TTC549 (cell line): ENCODE measurements around the gene LDLRAD4.

Source experiments
- FAIRE-seq: peaks from 2 replicates; lab custom pipeline; 2012; peaks lifted over from hg19 to GRCh38; lab: Jason Lieb, UNC

The LDLRAD4 gene

DNA sequence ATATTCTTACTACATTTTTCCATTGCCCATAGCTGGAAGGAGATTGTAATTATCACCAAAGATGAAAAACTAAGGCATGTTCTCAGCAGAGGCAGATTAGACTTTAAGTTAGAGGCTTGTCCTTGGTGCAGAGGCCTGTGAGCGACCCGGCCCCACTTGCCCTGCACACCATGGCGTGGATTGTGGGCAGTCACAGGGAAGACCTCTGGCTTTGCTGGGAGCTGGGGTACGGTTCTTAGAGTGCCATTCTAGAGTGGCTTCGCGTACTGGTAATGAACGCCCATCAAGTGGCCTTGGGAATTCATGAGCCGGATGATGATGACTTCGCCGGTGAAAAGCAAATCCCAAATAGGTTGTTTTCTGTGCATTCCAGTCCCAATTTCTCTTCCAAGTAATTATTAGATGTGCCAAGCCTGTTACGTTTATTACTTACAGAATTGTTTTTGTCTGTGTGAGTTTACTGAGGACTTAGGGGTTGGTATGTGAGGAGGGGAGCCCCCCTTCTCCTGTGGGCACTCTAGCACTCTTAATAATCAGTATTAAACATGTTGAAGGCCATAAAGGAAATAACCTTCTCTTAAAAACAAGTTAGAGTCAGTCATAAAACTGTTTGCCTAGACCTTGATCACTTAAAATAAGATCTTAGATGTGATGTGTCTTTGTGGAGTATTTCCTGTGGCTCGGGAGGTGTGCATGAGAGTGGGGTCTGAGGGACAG, 90.6 kb downstream of the LDLRAD4 start:
- FAIRE-seq: no peak

DNA sequence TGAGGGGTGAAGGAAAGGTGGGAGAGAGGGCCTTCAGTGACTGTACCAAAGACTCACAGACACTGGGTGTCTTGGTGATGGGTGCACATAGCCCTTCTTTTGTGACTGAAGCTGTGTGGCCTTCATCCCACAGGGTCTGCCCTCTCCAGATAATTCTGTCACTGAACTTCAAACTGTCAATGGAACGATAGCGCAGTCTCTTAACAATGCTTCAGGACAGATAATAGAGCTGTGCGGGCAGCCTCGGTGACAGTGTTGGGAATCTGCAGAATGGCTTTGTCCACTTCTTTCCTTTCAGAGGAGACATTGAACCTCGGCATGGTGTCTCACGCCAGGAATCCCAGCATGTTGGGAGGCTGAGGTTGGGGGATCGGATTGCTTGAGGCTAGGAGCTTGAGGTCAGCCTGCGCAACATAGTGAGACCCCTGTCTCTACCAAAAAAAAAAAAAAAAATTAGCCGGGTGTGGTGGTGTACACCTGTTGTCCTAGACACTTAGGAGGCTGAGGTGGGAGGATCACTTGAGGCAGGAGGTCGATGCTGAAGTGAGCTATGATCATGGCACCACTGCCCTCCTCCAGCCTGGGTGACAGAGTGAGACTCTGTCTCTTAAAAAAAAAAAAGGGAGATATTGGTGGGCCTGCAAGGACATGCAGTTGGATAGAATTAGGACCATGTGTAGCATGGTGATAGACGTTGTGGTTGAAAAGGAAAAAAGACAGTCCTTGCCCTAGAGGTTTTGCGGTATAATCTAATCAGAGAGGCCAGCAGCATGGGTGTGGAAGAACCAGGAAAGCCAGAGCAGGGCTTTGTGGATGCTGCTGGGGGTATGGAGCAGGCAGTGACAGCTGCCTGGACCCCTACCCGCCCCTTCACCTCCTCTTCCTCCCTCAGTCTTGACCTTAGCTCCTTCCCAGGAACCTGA, 91.4 kb downstream of the LDLRAD4 start:
- no peak for FAIRE-seq

DNA sequence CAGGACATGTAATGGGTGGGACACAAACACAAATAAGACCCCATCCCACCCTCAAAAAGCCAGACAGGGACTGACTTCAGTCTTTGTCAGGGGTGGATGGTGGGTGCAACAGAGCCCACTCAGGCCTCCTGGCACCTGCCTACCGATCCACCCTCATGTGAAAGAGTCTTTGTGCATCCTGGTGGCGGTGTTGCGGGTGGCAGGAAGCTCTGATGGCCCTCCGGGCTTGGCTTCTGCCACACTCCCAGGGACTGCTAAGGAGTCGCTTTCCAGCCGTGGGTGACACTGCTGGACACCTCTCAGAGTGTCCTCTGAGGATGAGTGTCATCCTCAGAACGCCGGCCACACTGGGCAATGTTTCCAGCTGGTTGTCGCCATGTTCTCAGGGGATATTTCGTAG, 92.6 kb downstream of the LDLRAD4 start:
- no peak for FAIRE-seq

DNA sequence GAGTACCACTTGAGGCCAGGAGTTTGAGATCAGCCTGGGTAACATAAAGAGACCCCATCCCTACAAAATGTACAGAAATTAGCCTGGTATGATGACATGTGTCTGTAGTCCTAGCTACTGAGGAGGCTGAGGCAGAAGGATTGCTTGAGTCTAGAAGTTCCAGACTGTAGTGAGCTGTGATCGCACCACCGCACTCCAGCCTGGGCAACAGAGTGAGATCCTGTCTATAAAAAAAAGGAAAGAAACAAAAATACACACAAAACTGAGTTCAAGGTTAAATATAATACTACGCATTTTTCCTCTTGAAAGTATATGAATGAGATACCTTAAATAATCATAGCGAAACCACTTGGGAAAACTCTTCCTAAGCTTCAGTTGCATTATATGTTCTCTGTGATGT, 94.0 kb downstream of the LDLRAD4 start:
- FAIRE-seq: no peak

DNA sequence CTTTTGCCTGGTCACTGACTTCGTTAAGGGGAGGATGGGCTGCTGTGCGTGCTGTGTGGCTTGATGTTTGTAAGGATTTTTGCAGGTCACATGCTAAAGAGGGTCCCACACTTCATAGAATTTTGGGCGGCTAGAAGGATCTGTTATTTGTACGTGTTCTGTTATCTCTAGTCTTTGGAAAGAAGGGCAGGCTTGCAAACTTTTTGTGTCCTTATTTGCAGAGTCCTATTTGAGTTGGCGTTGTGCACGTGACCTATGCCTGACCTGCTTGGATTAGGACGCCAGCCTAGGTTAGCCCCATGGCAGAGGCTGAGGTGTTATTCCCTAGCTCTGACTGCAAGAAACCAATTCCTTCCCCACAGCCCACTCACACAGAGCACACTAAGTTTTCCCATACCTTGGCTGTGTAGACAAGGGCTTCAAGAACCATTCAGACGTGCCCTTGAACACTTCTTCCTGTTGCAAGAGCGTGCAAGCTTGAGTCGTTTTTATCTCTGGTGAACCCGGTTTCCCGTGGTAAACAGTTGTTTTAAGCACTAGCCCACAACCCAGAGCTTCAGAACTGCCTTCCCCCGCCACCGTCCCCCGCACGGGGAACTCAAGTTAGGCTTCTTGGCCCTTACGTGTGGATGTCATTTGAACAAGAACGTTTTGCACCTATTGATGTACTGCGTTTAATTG, 94.6 kb downstream of the LDLRAD4 start:
- no peak for FAIRE-seq

DNA sequence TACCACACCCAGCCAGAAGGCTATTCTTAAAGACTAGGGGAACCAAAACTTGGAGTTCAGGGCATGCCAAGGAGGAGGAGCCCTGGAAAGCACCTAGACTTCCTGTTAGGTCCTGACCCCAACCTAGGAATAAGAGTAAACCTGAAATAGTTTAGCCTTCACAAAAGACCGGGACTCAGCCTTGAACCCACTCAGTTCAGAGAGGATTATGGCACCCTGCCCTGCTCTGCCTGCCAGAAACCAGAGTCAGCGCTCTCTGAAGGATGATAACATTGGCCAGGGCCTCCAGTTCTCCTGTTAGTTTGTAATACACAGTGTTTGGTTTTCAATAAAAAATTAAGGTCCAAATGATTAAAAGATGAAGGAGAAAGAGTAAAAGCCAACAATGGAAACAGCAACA, 96.4 kb downstream of the LDLRAD4 start:
- FAIRE-seq: no peak

DNA sequence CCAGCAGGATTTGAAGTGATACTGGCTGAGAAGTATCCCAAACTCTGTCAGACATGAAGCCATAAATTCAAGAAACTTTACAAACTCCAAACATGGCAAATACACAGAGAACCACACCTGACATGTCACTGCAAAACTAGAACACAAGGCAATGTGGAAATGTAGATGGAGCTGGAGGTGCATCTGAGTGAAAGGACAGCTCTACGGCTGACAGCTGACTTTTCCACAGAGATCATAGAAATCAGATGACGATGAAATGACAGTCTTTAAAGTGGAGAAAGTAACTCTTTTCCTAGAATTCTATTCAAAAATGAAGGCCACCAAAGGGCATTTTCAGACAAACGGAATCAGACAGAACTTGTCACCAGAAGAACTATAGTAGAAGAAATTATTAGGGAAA, 97.5 kb downstream of the LDLRAD4 start:
- FAIRE-seq: no peak

DNA sequence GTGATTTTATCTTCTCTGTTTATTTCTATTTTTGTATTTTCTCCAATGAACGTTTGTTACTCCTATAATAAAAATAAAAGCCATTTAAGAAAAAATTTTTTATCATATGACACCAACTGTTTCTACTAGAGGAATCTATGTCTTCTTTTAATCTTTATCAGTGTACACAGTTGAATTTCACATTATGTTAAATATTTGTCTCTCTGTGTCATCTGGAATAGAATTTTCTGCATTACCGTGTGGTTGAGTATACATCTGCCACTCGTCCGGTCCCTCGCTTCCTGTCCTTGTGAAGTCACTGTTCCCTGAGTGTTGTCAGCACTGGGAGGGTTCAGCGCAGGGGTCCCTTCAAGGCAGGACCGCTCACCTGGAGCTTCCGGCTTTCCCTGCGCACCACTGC, 99.2 kb downstream of the LDLRAD4 start:
- FAIRE-seq: no peak

DNA sequence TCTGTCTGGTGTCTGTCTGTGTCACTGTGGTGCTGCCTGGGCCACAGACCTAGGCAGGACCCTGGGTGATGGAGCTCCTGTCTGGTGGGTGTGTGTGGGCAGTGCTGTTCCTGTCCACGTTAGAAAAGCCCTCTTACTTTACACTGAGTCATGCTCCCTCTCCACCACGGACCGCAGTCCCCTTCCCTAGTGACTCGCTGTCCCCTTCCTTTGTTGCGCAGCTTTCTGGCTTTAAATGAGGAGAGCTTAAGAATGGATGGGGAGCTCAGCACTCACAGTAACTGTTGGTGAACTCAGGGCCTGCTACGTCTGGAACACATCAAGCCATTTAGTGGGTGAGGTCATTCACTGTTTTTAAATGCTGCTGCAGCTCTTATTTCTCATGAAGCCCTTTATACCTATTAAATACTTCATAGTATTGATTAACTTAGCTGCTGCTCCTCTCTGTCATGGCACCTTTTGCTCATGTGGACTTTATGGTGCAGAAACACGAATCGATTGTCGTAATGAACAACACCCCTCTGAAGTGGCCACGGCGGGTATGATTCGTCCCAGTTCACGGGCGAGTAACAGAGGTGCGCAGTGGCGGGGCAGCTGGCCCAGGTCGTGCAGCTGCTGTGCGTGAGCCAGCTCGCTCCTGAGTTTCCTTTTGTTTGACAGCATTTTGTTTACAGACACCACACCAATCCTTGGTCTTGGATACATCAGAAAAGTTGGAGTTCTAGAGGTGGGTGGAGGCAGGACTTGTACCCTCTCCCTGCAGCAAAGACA, 100.4 kb downstream of the LDLRAD4 start:
- FAIRE-seq: no peak

DNA sequence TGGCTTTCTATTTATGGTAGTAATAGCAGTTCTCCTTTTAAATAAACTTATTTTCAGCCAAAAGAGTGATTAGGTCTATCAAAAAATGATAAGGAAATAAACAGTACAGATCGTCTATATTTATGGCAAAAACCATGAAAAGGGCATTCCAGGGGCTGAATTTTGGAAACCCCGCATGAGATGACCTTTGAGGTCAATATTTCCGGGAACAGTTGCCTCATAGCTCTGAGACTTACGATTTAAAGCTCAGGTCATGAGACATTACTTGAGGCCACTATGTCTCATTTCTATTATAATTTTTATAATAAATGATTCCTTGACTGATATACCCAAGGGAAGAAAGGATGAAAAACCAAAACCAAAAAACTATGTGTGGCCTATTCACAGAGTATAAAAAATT, 101.1 kb downstream of the LDLRAD4 start:
- no peak for FAIRE-seq

DNA sequence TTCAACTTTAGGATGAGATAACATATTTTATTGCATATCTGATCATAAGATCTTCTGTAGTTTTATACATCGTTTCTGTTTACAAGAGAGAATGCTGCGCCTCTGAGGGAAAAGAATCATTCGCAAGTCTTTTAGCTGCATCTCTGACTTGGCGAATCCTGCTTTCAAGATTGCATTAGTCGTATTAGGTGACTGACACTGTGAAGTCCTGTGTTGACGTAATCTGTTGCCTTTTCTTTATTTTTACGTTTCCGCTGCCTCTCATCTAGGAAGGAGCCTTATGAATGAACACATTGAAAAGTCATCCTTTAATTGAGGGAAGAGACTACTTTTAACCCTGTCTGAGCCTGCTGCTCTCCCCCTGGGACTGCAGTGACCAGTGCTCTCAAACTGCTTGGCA, 101.5 kb downstream of the LDLRAD4 start:
- FAIRE-seq: no peak

DNA sequence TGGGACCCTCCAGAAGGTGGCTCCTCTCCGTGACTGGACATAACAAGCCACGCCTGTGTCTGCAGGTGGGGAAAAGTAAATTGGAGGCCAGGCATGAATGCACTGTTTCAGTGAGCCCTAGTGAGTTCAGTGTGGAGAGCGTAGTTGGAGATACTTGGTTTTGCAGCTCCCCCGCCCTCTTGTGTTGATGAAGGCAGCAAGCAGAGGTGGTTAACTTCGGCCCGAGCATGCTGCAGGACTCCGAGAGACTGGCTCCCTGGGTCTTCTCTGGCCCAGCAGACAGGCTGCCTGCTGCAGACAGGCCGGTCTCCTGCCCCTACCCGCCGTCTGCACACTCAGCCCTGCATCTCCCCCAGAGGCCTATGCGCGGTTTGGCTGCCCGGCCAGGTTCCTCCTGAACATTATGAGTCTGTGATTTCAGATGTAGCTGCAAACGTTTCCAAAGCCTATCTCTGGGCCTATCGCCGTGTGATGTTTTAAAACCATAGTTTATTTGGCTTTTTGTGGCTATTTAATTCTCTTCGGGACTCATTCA, 102.4 kb downstream of the LDLRAD4 start:
- no peak for FAIRE-seq

DNA sequence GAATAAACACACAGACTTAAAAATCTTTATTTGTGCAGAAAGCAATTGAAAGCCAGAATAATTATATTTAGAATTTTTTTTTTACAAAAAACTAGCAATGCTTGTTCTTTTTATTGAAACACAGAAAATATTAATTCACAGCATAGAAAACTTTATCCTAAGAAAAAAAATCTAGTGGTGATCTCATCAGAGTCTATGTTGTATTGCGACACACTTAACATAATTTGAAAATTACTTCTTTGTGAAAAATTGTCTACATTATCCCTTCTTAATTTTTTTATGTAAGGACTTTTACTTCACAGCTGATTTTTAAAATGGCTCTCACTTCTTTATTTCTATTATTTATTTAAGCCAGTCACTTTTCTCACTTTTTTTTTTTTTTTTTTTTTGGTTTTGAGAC, 103.4 kb downstream of the LDLRAD4 start:
- no peak for FAIRE-seq

DNA sequence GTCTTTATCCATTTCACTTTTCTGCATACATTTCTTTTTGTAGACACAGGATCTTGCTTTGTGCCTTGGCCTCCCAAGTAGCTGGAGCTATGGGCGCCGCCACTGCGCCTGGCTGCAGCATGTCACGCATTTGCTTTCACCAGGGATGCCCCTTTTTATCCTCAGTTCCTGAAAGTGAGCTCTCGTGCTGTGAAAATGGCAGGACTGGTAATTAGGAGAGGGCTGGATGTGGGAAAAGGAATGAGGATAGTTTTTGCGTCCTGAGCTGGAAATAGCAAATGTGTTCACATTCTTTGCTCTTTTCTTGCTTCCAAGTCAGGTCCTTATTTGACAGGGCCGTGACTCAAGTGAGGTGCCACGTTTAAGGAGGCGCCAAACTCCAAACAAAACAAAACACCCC, 104.6 kb downstream of the LDLRAD4 start:
- FAIRE-seq: no peak

DNA sequence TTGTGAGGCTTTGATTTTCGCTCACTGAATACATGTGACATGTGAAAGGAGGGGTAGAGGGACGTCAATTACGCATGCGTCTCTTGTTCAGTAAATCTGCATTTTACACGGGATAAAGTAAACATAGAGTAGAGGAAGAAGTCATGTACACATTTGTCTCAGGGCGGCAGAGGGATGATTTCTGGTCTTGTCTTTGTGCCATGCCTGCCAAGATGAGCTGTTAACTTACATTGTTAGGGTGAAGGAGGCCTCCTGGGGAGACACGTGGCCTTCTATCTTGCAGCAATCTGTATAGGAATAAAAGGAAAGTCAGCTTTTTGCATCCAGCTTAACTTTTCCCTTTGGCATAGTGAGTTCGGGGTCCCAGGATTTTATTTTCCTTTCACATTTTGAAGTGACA, 106.3 kb downstream of the LDLRAD4 start:
- no peak for FAIRE-seq

DNA sequence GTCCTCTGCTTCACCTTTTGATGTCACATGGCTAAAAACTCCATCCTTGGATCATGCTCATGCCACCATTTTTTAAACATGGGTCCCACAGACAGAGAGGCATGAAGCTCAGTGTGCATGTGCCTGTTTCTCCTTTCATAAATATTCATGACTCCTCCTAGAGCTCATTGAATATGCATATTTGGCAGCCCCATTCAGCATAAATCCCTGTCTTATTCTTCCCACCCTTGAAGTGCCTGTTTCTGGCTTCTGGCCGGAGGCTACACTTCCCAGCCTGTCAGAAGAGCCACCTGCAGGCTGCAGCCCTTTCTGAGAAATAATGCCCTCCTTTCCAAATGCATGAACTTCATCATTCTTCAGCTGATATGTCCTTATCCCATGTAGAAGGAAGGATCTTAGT, 109.7 kb downstream of the LDLRAD4 start:
- no peak for FAIRE-seq

DNA sequence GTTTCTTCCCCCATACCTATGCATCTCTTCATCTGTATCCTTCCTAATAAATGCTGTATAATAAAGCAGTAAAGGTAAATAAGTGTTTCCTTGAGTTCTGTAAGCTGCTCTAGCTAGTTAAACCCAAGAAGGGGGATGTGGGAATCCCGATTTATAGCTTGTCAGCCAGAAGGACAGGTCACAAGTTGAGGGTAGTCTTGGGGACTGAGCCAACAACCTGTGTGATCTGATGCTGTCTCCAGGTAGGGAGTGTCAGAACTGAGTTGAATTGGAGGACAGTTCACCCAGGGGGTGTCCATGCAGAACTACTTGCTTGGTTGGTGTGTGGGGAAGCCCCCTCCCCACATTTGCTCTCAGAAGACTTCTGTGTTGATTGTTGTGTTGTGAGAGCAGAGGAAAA, 112.4 kb downstream of the LDLRAD4 start:
- FAIRE-seq: no peak

DNA sequence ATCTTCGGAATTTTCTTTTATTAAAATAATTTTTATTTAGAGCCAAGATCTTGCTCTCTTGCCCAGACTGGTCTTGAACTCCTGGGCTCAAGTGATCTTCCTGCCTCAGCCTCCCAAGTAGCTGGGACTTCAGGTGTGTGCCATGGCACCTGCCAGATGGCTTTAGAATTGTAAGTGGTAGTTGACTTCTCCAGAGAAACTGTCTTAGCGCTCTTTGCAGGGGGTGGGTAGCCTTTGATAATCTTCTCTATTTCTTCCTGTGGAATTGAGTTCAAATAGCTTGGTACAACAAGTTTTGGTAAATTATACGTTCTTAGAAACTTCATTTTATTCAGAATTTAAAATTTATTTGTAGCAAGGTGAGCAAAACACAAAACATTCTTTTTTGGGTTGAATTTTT, 113.3 kb downstream of the LDLRAD4 start:
- no peak for FAIRE-seq

DNA sequence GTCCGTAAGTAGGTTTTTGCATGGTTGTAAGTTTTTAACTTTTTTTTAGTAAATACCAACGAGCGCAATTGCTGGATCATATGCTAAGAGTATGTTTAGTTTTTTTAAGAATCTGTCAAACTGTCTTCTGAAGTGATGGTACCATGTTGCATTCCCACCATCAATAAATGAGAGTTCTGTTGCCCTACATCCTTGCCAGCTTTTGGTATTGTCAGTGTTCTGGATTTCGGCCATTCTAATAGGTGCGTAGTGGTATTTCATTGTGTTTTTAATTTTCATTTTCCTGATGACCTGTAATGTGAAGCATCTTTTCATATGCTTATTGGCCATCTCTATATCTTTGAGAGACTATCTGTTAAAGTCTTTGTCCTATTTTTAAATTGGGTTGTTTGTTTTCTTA, 114.3 kb downstream of the LDLRAD4 start:
- no peak for FAIRE-seq

DNA sequence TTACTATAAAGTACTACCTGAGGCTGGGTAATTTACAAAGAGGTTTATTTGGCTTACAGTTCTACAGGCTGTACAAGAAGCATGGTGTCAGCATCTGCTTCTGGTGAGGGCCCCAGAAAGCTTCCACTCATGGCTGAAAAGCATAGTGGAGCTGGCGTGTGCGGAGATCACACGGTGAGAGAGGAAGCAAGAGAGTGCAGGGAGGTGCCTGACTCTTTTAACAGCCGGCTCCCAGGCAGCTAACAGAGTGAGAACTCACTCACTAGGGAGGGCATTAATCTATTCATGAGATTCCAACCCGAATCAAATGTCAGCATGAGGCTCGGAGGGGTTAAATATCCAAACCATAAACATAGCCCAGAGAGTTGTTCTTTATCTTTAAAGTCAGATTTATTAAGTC, 117.3 kb downstream of the LDLRAD4 start:
- FAIRE-seq: no peak

DNA sequence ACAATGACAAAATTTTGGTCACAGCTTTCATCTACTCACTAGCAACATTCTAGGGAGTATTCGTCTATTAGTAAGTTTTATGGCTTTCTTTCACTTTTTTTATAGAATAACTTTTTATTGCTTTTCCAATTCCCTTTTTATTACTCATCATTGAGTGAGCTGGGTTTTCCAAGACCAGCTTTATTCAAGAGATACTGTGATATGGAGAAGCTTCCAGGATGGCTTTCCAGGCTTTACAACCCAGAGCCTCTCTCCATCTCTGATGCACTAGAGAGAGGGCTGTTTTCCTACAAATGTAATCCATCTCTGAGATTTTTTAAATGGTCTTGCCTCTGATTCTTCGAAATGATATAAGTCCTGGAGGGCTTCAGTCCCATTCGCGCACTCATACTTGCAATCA, 118.3 kb downstream of the LDLRAD4 start:
- FAIRE-seq: no peak

DNA sequence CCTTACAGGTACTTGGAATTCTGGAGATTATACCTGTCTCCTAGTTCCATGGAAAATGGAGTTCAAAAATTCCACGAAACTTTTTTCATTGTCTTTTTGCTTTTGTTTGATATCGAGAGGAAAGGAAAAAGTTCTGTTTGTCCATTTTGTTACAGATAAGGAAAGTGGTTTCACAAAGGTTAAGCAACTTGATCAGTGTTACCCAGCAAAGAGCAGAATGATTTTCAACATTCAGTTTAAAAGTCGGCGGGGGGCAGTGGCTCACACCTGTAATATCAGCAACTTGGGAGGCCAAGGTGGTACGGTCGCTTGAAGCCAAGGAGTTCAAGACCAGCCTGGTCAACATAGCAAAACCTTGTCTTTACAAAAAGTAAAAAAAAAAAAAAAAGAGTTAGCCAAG, 118.8 kb downstream of the LDLRAD4 start:
- FAIRE-seq: no peak
